ENCODE results near the gene DHRS11. TPM values are rescaled to one million over a fixed set of nuclear protein-coding genes. Genes with fewer than 3 reads are reported as not detected.

The DHRS11 gene
- total and polyA plus RNA-seq, 2 of the 8 experiments (the other 6 are each of a cell fraction or from before 2014, with no cell fraction given): 29.5 to 63.3 TPM

DNA sequence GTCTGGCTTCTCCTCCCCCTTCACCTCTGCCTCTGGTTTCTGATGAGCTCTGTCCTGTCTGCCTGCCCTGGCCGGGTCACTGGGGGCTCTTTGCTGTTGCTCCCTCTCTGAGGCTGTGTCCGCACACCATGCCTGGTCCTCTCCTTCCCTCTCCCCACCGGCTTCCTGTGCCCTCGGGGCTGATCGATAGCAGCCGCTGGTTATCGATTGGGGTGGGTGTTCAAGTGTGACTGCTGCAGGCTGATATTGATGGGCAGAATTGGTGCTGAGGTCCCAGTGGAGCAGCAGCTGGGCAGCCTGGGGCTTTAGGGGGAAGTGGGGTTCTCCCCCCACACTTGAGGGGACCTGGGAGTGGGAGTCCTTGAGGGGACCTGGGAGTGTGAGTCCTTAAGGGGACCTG lies 26.1 kb downstream of the DHRS11 start:
- H3K79me2 ChIP-seq (ENCODE audit: control insufficient read depth in 1 of 2, insufficient read depth in 2 of 2, low read length in 2 of 2): no peaks in the 10 kb centered on the region
- H2BK120ac ChIP-seq (replicated peaks; ENCODE audit: low read depth, low read length): no peak overlapping the region
- no peaks in the 10 kb centered on the region for H3K79me1 ChIP-seq (ENCODE audit: low read depth, low read length)
- DNase-seq (ENCODE audit: low read depth in 1 of 2, low spot score in 2 of 2) (no peak), FAIRE-seq (no peak)
- no peak overlapping the region for H3K18ac ChIP-seq (ENCODE audit: extremely low read depth, low read length)
- no peak overlapping the region for H3K27ac ChIP-seq (ENCODE audit: low read depth, low read length)
- H3K9me3 ChIP-seq (ENCODE audit: insufficient read depth in 2 of 2, low read depth in 1 of 2, low read length in 1 of 2): no peaks in the 10 kb centered on the region
- H3K4ac ChIP-seq (replicated peaks; ENCODE audit: insufficient read length, low read depth, low read length): no peak overlapping the region
- H4K8ac ChIP-seq (ENCODE audit: extremely low read depth, insufficient read depth, low read length): no peak overlapping the region
- H2AFZ ChIP-seq (ENCODE audit: low read length): no peak overlapping the region
- H3K4me1 ChIP-seq (replicated peaks in 1 of 4; ENCODE audit: control insufficient read depth in 3 of 4, insufficient read depth in 4 of 4, low read length in 3 of 4): peaks cover 9 to 19% (median 14%) of the 10 kb centered on the region in 4 experiments
- H3K27me3 ChIP-seq (replicated peaks in 1 of 4; ENCODE audit: control insufficient read depth in 3 of 4, extremely low read depth in 1 of 4, insufficient read depth in 3 of 4, low read length in 3 of 4): no peaks in the 10 kb centered on the region
- WGBS, 2 experiments (ENCODE audit: extremely low coverage in 1 of 2, insufficient coverage in 1 of 2, insufficient read length in 1 of 2, insufficient replicate concordance in 2 of 2, low coverage in 1 of 2, low lambda C conversion rate in 2 of 2, missing lambda C conversion rate in 1 of 2): 93% methylated on average over 7 of the region's 7 CpGs; no CpG with 5 or more reads in 1 of the 2 experiments
- CTCF ChIA-PET (ENCODE audit: partially characterized antibody): interaction anchor here (0.8 to 9.9 kb wide), 6 partner anchors 9 to 471 kb away, joined by 3 to 122 read pairs (median 4); partner anchors contain the start of gene MRM1
- no peak overlapping the region for H3K56ac ChIP-seq (replicated peaks; ENCODE audit: insufficient read length, low read depth, low read length)
- H3K4me3 ChIP-seq (ENCODE audit: extremely low read depth in 1 of 4, insufficient read depth in 2 of 4, low read depth in 3 of 4, low read length in 4 of 4): no peak overlapping the region
- POLR2A ChIA-PET (ENCODE audit: partially characterized antibody): interaction anchor here (1.1 kb wide), 1 partner anchor 16 kb away, joined by 4 read pairs; the partner anchor contains the start of gene MRM1
- H2BK5ac ChIP-seq (ENCODE audit: low read depth, low read length): no peak overlapping the region
- TF ChIP-seq GABPA (IDR thresholded peaks at IDR 0.05; ENCODE audit: borderline replicate concordance, insufficient read depth, low read length) (no peak), KDM1A (IDR thresholded peaks at IDR 0.05; ENCODE audit: borderline replicate concordance, low read length) (no peak), TCF12 (IDR thresholded peaks at IDR 0.05; ENCODE audit: low read depth, low read length) (no peak), GTF2F1 (IDR thresholded peaks at IDR 0.05; ENCODE audit: borderline replicate concordance, low read depth, low read length) (no peak), HDAC2 (IDR thresholded peaks at IDR 0.05; ENCODE audit: borderline replicate concordance in 1 of 2, low read depth in 2 of 2, low read length in 2 of 2) (no peak), SP2 (IDR thresholded peaks at IDR 0.05; ENCODE audit: low read length) (no peak), EP300 (IDR thresholded peaks at IDR 0.05; ENCODE audit: borderline replicate concordance in 1 of 2, low read depth in 2 of 2, low read length in 2 of 2) (no peak), BCL11A (IDR thresholded peaks at IDR 0.05; ENCODE audit: low read depth in 2 of 2, low read length in 2 of 2) (no peak)
- TF ChIP-seq, protein P1, sequence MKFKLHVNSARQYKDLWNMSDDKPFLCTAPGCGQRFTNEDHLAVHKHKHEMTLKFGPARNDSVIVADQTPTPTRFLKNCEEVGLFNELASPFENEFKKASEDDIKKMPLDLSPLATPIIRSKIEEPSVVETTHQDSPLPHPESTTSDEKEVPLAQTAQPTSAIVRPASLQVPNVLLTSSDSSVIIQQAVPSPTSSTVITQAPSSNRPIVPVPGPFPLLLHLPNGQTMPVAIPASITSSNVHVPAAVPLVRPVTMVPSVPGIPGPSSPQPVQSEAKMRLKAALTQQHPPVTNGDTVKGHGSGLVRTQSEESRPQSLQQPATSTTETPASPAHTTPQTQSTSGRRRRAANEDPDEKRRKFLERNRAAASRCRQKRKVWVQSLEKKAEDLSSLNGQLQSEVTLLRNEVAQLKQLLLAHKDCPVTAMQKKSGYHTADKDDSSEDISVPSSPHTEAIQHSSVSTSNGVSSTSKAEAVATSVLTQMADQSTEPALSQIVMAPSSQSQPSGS (IDR thresholded peaks at IDR 0.05; ENCODE audit: low read length): no peak
- no peaks in the 10 kb centered on the region for H3K36me3 ChIP-seq (ENCODE audit: control insufficient read depth in 2 of 4, insufficient read depth in 4 of 4, low read length in 3 of 4)
- H3K23ac ChIP-seq (ENCODE audit: insufficient read length): no peak overlapping the region
- no peak overlapping the region for H3K9ac ChIP-seq (replicated peaks in 1 of 4; ENCODE audit: extremely low read depth in 1 of 4, low read depth in 3 of 4, low read length in 3 of 4)
- H2BK15ac ChIP-seq (ENCODE audit: low read length): no peak overlapping the region
- H3K4me2 ChIP-seq (ENCODE audit: insufficient read depth in 1 of 2, low read depth in 2 of 2, low read length in 2 of 2): no peak overlapping the region
- H2BK20ac ChIP-seq (ENCODE audit: low read length): no peak overlapping the region
- H2BK12ac ChIP-seq (ENCODE audit: low read depth, low read length): no peak overlapping the region
- H3K14ac ChIP-seq (ENCODE audit: insufficient read length): no peak overlapping the region
- H3K23me2 ChIP-seq (ENCODE audit: low read depth, low read length): no peaks in the 10 kb centered on the region
- H4K91ac ChIP-seq (replicated peaks; ENCODE audit: insufficient read length, low read length): no peak overlapping the region
- H2AK5ac ChIP-seq (ENCODE audit: low read depth, low read length): peak overlapping the region; percentile 82; the same call in 1 of the 2 replicates
- H4K20me1 ChIP-seq (replicated peaks in 1 of 2; ENCODE audit: control insufficient read depth in 1 of 2, insufficient read depth in 2 of 2, low read length in 2 of 2): peaks cover 1 to 2% of the 10 kb centered on the region in 2 experiments
- no peak overlapping the region for H4K5ac ChIP-seq (ENCODE audit: insufficient read length, low read depth, low read length)
